Measurements from ENCODE around the gene MIGA2. TPM values are rescaled to one million over a fixed set of nuclear protein-coding genes. Genes with fewer than 3 reads are reported as not detected.

The MIGA2 gene
- total and polyA plus RNA-seq, 2 of the 4 experiments (the other 2 are of a cell fraction) = 12.5 to 25.3 TPM

- Histone ChIP-seq H4K5ac (ENCODE audit: low read depth, low read length) (no peak overlapping the region), H3K4me2 (ENCODE audit: low read depth, low read length) (no peak overlapping the region), H4K91ac (ENCODE audit: insufficient read depth, low read depth, low read length) (no peak overlapping the region), H2BK5ac (ENCODE audit: low read depth, low read length, poor library complexity, severe bottlenecking) (no peak overlapping the region), H3K23ac (ENCODE audit: low read depth, low read length) (no peak overlapping the region; the same call in 1 of the 2 replicates), H3K4me3 (ENCODE audit: insufficient read depth, low read depth, low read length) (no peak overlapping the region), H3K9ac (ENCODE audit: low read depth, low read length) (no peak overlapping the region), H3K14ac (replicated peaks; ENCODE audit: low read depth, low read length) (no peak overlapping the region), H3K36me3 (ENCODE audit: control insufficient read depth, insufficient read depth, low read length) (peaks cover under 1% of the 10 kb centered on the region; the same call in 1 of the 2 replicates), H3K27ac (ENCODE audit: insufficient read depth, low read length) (no peak overlapping the region), H2AK9ac (replicated peaks; ENCODE audit: low read depth, low read length, poor library complexity) (no peak overlapping the region), H3K27me3 (ENCODE audit: control insufficient read depth, insufficient read depth, low read length) (no peaks in the 10 kb centered on the region), H4K20me1 (ENCODE audit: insufficient read depth, low read length) (peaks cover 4% of the 10 kb centered on the region), H4K8ac (ENCODE audit: low read depth in 2 of 2, low read length in 2 of 2) (no peak overlapping the region), H3K4me1 (ENCODE audit: control insufficient read depth, insufficient read depth, low read length) (peaks cover 7% of the 10 kb centered on the region), H3K79me1 (ENCODE audit: low read depth in 1 of 2, low read length in 2 of 2) (peaks cover 31 to 72% of the 10 kb centered on the region in 2 experiments; a peak in 3 of 4 replicates), H2BK20ac (ENCODE audit: low read depth, low read length) (no peak overlapping the region), H3K18ac (ENCODE audit: low read depth, low read length) (no peak overlapping the region), H2BK15ac (ENCODE audit: low read depth, low read length) (no peak overlapping the region), H2AFZ (replicated peaks; ENCODE audit: low read length, poor library complexity) (no peak overlapping the region), H2AK5ac (ENCODE audit: low read depth, low read length) (0 out of 2 replicates have a peak overlapping the region, but pooled peaks have one; percentile 40), H3K56ac (ENCODE audit: extremely low read depth, insufficient read depth, low read length) (no peak overlapping the region), H3K9me3 (ENCODE audit: control insufficient read depth, insufficient read depth, low read length) (no peaks in the 10 kb centered on the region), H3K9me1 (ENCODE audit: insufficient read depth, low read length) (0 out of 2 replicates have a peak, but pooled peaks cover 3% of the 10 kb centered on the region), H3K4ac (ENCODE audit: low read depth, low read length) (no peak overlapping the region), H2BK120ac (ENCODE audit: low read depth, low read length) (no peak overlapping the region)
- no peak for DNase-seq
- 100% methylated on average over 3 of the region's 17 CpGs; no CpG with 5 or more reads in 1 of the 2 experiments for WGBS, 2 experiments (ENCODE audit: extremely low coverage in 2 of 2, insufficient read length in 1 of 2)
- ChIA-PET POLR2A (ENCODE audit: unreplicated experiment) (no interaction called here), CTCF (interaction anchor here (1.2 kb wide), 1 partner anchor 13 kb away, joined by 3 read pairs; no protein-coding TSS in a partner anchor)
- no TSS peak for BruUV-seq (replicated peaks)
- dilution Hi-C loops (cut with HindIII; ENCODE audit: low sequenced_read_pairs, unreplicated experiment) (no loop called here), in situ Hi-C loops (cut with MboI; ENCODE audit: low sequenced_read_pairs) (no loop called here), intact Hi-C loops (cut with micrococcal nuclease) (no loop called here)
- TF ChIP-seq MXI1 (IDR thresholded peaks at IDR 0.05; ENCODE audit: borderline replicate concordance, low read depth, low read length) (no peak), NFE2L2 (IDR thresholded peaks at IDR 0.05; ENCODE audit: low read depth, low read length) (no peak), CHD1 (IDR thresholded peaks at IDR 0.05; ENCODE audit: low read depth, low read length) (no peak), CTCF (conservative IDR thresholded peaks at IDR 0.05; ENCODE audit: low read depth, low read length) (no peak), USF2 (IDR thresholded peaks at IDR 0.05; ENCODE audit: low read depth, low read length) (no peak), RFX5 (IDR thresholded peaks at IDR 0.05; ENCODE audit: low read depth, low read length) (no peak), CEBPB (IDR thresholded peaks at IDR 0.05; ENCODE audit: low read depth, low read length) (no peak), ELK1 (IDR thresholded peaks at IDR 0.05; ENCODE audit: borderline replicate concordance, low read depth, low read length) (no peak), MAFK (IDR thresholded peaks at IDR 0.05; ENCODE audit: low read depth, low read length) (no peak), RAD21 (IDR thresholded peaks at IDR 0.05; ENCODE audit: low read length) (no peak), POLR2A (IDR thresholded peaks at IDR 0.05; ENCODE audit: low read depth, low read length) (no peak), SMC3 (IDR thresholded peaks at IDR 0.05; ENCODE audit: low read depth, low read length) (no peak), BHLHE40 (IDR thresholded peaks at IDR 0.05; ENCODE audit: low read depth, low read length) (no peak), RCOR1 (IDR thresholded peaks at IDR 0.05; ENCODE audit: insufficient replicate concordance, low read length) (no peak), FOS (IDR thresholded peaks at IDR 0.05; ENCODE audit: low read depth, low read length) (no peak), MAZ (IDR thresholded peaks at IDR 0.05; ENCODE audit: borderline replicate concordance, low read depth, low read length) (no peak)
- no peak for ATAC-seq (ENCODE audit: low read depth)
Observed at GRCh38 chr9:129113645-129114304, 77.3 kb downstream of the MIGA2 start.

All from IMR-90 (cell line).